Thyroid gland (tissue), 4 donors: ENCODE measurements around the gene MB. TPM values are rescaled to one million over a fixed set of nuclear protein-coding genes. Genes with fewer than 3 reads are reported as not detected.
A peak's percentile ranks its signal among the peaks of the same experiment; 100 is the strongest.

Experiments used
- DNase-seq, 2 donors: peaks; one replicate each; pipeline ENCODE4 v3.0.0-alpha.2; 2019
- H3K27ac ChIP-seq, 3 donors: fragments of 200-600 bp; sonication (generic); 1 replicate in 2 of 3; 2 replicates in 1 of 3; pipeline ENCODE4 v1.5.1; 2016 to 2019; ENCODE audit warnings: mild to moderate bottlenecking in 1 of 3, moderate library complexity in 1 of 3
- H3K27me3 ChIP-seq: fragments of 200-600 bp; sonication (generic); one replicate; pipeline ENCODE4 v1.5.1; 2019
- H3K36me3 ChIP-seq, 2 donors: fragments of 200-600 bp; sonication (generic); one replicate each; pipeline ENCODE4 v1.5.1; 2016 to 2019
- H3K4me1 ChIP-seq, 2 donors: fragments of 200-600 bp; sonication (generic); one replicate each; pipeline ENCODE4 v1.5.1; 2017 to 2019
- H3K4me3 ChIP-seq, 3 donors: fragments of 200-600 bp; sonication (generic); replicated peaks in 1 of 3; 1 replicate in 2 of 3; 2 replicates in 1 of 3; pipeline ENCODE4 v1.5.1; 2016; ENCODE audit warnings: mild to moderate bottlenecking in 1 of 3
- H3K9me3 ChIP-seq: fragments of 200-600 bp; sonication (generic); one replicate; pipeline ENCODE4 v1.5.1; 2017
- CTCF ChIP-seq, 6 experiments: fragments of 200-600 bp in 3 of 6; fragments of 450-650 bp in 3 of 6; sonication (generic) in 3 of 6; IDR thresholded peaks; one replicate each; pipeline ENCODE4 v1.5.1; 2016 to 2019; ENCODE audit warnings: antibody characterized with exemption in 6 of 6, mild to moderate bottlenecking in 2 of 6, inconsistent platforms in 1 of 6, moderate library complexity in 1 of 6
- POLR2A ChIP-seq, 2 donors: fragments of 450-650 bp; IDR thresholded peaks; one replicate each; pipeline ENCODE4 v1.6.1; 2017; ENCODE audit warnings: antibody characterized with exemption in 2 of 2, mild to moderate bottlenecking in 2 of 2, moderate library complexity in 1 of 2
- WGBS, 2 donors: methylation state at CpG; one replicate each; pipeline ENCODE4 v1.1.5; 2017; 5-methylcytosine and 5-hydroxymethylcytosine counted together
- intact Hi-C: fragments of 100-400 bp; cut with DNase I; formaldehyde crosslinking; loops from one replicate; pipeline ENCODE4 v1.15.1; 2023
- total RNA-seq, 4 donors: library from RNA; depleted of rRNA; stranded (reverse); fragments of >200 nt; gene quantifications; one replicate each; pipeline ENCODE4 v1.2.3, GENCODE V29; 2016

The MB gene
- total RNA-seq, 4 donors from 2014 or later = 0.45 to 1.8 TPM; not detected in 2

GRCh38 chr22:35648066-35649025 is 31.2 kb upstream of the MB start, which contains the start of gene APOL6:
TSS of gene APOL6 (plus strand) at chr22:35648446. CDS start at chr22:35656426, 7,980 bp downstream.
- Histone ChIP-seq H3K4me1 (peaks cover 25 to 39% of the 10 kb centered on the region in 2 donors), H3K4me3 (peak within 1 kb of the TSS; percentile 42 to 95 (median 65)), H3K9me3 (no peaks in the 10 kb centered on the region), H3K27ac (peak within 1 kb of the TSS; percentile 94 to 98 (median 95)), H3K27me3 (no peaks in the 10 kb centered on the region), H3K36me3 (no peaks in the 10 kb centered on the region)
- WGBS, 2 donors = 9 to 18% methylated on average over 18 of the region's 18 CpGs
- peak; percentile 40 to 43 for DNase-seq
- intact Hi-C loops = no loop called here
- TF ChIP-seq POLR2A (IDR thresholded peaks at IDR 0.05) (peak in 1 of 2 donors; percentile 37), CTCF (IDR thresholded peaks at IDR 0.05) (peak in 1 of 6 experiments; percentile 6)

- intact Hi-C loops = no loop called here
- WGBS, 2 donors = 85 to 88% methylated on average over 4 of the region's 4 CpGs
Measured at GRCh38 chr22:35645646-35646045, 28.5 kb upstream of the MB start.

DNA sequence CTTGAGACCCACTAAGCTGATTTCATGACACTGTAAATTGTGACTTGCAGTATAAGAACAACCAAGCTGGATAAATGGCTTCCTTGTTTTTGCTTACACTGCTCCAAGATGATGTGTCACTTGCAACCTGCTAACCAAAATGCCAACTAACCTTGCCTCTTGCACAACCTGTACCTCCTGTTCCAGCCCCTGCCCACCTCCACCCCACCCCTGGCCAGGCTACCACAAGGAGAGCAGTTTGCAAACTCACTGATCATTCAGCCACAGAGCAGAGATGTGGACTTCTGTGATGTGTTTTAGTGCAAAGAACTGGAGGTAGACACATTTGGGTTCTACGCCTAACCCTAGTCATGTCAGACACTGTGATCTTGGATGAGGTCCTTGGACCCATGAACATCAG is 26.9 kb upstream of the MB start:
- 86 to 100% methylated on average over 1 of the region's 1 CpG for WGBS, 2 donors
- no peaks in the 10 kb centered on the region for H3K9me3 ChIP-seq
- no peak for DNase-seq
- peaks cover 5 to 13% of the 10 kb centered on the region in 2 donors for H3K4me1 ChIP-seq
- intact Hi-C loops = no loop called here
- H3K4me3 ChIP-seq = no peak overlapping the region
- no peaks in the 10 kb centered on the region for H3K36me3 ChIP-seq
- H3K27me3 ChIP-seq = no peaks in the 10 kb centered on the region
- TF ChIP-seq POLR2A (IDR thresholded peaks at IDR 0.05) (no peak), CTCF (IDR thresholded peaks at IDR 0.05) (no peak)
- no peak overlapping the region for H3K27ac ChIP-seq

More at GRCh38 chr22:35645646-35646045, 28.5 kb upstream of the MB start:
- no peak overlapping the region for H3K27ac ChIP-seq
- no peak overlapping the region for H3K4me3 ChIP-seq
- TF ChIP-seq POLR2A (IDR thresholded peaks at IDR 0.05) = no peak
- no peak for TF ChIP-seq CTCF (IDR thresholded peaks at IDR 0.05)
- no peaks in the 10 kb centered on the region for H3K9me3 ChIP-seq
- H3K27me3 ChIP-seq = no peaks in the 10 kb centered on the region
- H3K4me1 ChIP-seq = peaks cover 21 to 30% of the 10 kb centered on the region in 2 donors
- DNase-seq = no peak
- no peaks in the 10 kb centered on the region for H3K36me3 ChIP-seq

DNA sequence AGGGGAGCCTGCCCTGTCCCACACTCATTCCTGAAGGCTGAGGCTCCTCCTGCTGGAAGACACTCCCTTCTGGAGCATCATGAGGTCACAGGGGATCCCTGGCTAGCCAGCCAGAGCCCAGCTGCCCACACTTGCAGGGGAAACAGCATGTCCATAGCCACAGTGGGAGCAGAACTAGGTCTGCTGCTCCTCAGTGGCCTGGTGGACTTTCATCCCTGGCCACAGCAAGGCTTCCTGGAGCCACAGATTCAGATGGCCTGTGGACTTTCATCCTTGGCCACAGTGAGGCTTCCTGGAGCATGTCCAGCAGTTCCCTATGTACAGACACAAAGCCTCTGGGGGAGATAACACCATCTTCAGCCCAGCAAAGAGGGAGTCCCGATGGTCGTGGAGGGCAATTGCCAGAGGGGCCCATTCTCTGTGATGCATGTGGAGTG is 25.2 kb upstream of the MB start:
- H3K27me3 ChIP-seq = no peaks in the 10 kb centered on the region
- H3K9me3 ChIP-seq = no peaks in the 10 kb centered on the region
- no peak overlapping the region for H3K4me3 ChIP-seq
- DNase-seq = no peak
- H3K27ac ChIP-seq = no peak overlapping the region
- H3K36me3 ChIP-seq = no peaks in the 10 kb centered on the region
- TF ChIP-seq POLR2A (IDR thresholded peaks at IDR 0.05) (no peak), CTCF (IDR thresholded peaks at IDR 0.05) (no peak)
- WGBS, 2 donors = 68 to 69% methylated on average over 2 of the region's 2 CpGs
- peaks cover 3 to 17% of the 10 kb centered on the region in 2 donors for H3K4me1 ChIP-seq
- intact Hi-C loops = no loop called here
